Chondrocyte (in vitro differentiated cells): ENCODE data around the gene NOVA2. TPM values are rescaled to one million over a fixed set of nuclear protein-coding genes. Genes with fewer than 3 reads are reported as not detected.

Experiments used
- DNase-seq: peaks from one replicate; pipeline ENCODE4 v3.0.0; 2021; ENCODE audit warnings: mixed read lengths, low spot score
- H3K27ac Mint-ChIP-seq: one replicate; pipeline ENCODE4 v1.8.0; 2021; ENCODE audit warnings: mild to moderate bottlenecking, moderate library complexity, mixed read lengths; ENCODE audit not compliant: unreplicated experiment
- H3K27me3 Mint-ChIP-seq: 2 replicates; pipeline ENCODE4 v1.8.0; 2021; ENCODE audit warnings: low read depth, mixed read lengths
- H3K36me3 Mint-ChIP-seq: 2 replicates; pipeline ENCODE4 v1.8.0; 2021; ENCODE audit warnings: low read depth, mixed read lengths
- H3K4me1 Mint-ChIP-seq: 2 replicates; pipeline ENCODE4 v1.8.0; 2021; ENCODE audit warnings: low read depth, mild to moderate bottlenecking, mixed read lengths
- H3K4me3 Mint-ChIP-seq: one replicate; pipeline ENCODE4 v1.8.0; 2021; ENCODE audit warnings: mild to moderate bottlenecking, moderate library complexity, mixed read lengths; ENCODE audit not compliant: unreplicated experiment
- H3K9me3 Mint-ChIP-seq: 2 replicates; pipeline ENCODE4 v1.8.0; 2021; ENCODE audit warnings: low read depth, mixed read lengths
- CTCF ChIP-seq: fragments of 200-600 bp; sonication (generic); IDR thresholded peaks from 2 replicates; pipeline ENCODE4 v1.5.0; 2021; ENCODE audit warnings: antibody characterized with exemption, mild to moderate bottlenecking, moderate library complexity
- total RNA-seq: library from RNA; stranded (reverse); gene quantifications from 3 replicates; pipeline ENCODE4 v1.2.1, GENCODE V29; 2021

Gene NOVA2
- total RNA-seq, 1 donor from 2014 or later: 0.22 TPM

- Mint-ChIP-seq H3K27me3 (peaks cover 65% of the 10 kb centered on the region), H3K4me1 (no peaks in the 10 kb centered on the region), H3K9me3 (no peaks in the 10 kb centered on the region), H3K36me3 (no peaks in the 10 kb centered on the region), H3K4me3 (no peak overlapping the region), H3K27ac (no peak overlapping the region)
- no peak for TF ChIP-seq CTCF
- DNase-seq: no peak
These were observed 4.0 kb downstream of the NOVA2 start for GRCh38 chr19:45969676-45970075.

- no peak overlapping the region for H3K27ac Mint-ChIP-seq
- no peak for TF ChIP-seq CTCF
- no peak overlapping the region for H3K4me3 Mint-ChIP-seq
- H3K4me1 Mint-ChIP-seq: no peaks in the 10 kb centered on the region
- DNase-seq: no peak
- no peaks in the 10 kb centered on the region for H3K36me3 Mint-ChIP-seq
- H3K27me3 Mint-ChIP-seq: peaks cover 67% of the 10 kb centered on the region
- H3K9me3 Mint-ChIP-seq: no peaks in the 10 kb centered on the region
These were observed 5.0 kb downstream of the NOVA2 start for GRCh38 chr19:45968626-45969025.

GRCh38 chr19:45967246-45967645, 6.4 kb downstream of the NOVA2 start:
- no peak for TF ChIP-seq CTCF
- no peaks in the 10 kb centered on the region for H3K9me3 Mint-ChIP-seq
- H3K36me3 Mint-ChIP-seq: no peaks in the 10 kb centered on the region
- peaks cover 67% of the 10 kb centered on the region for H3K27me3 Mint-ChIP-seq
- no peak overlapping the region for H3K27ac Mint-ChIP-seq
- H3K4me1 Mint-ChIP-seq: no peaks in the 10 kb centered on the region
- DNase-seq: no peak
- H3K4me3 Mint-ChIP-seq: no peak overlapping the region

GRCh38 chr19:45962021-45962420, 11.6 kb downstream of the NOVA2 start:
- Mint-ChIP-seq H3K9me3 (no peaks in the 10 kb centered on the region), H3K27ac (no peak overlapping the region), H3K27me3 (peaks cover 64% of the 10 kb centered on the region), H3K36me3 (no peaks in the 10 kb centered on the region), H3K4me1 (no peaks in the 10 kb centered on the region), H3K4me3 (no peak overlapping the region)
- TF ChIP-seq CTCF: no peak
- DNase-seq: no peak

- Mint-ChIP-seq H3K36me3 (no peaks in the 10 kb centered on the region), H3K4me3 (no peak overlapping the region), H3K27ac (no peak overlapping the region), H3K4me1 (no peaks in the 10 kb centered on the region), H3K9me3 (no peaks in the 10 kb centered on the region), H3K27me3 (peaks cover 58% of the 10 kb centered on the region)
- no peak for TF ChIP-seq CTCF
- no peak for DNase-seq
These were observed 12.9 kb downstream of the NOVA2 start for GRCh38 chr19:45960595-45961235.
